Measurements from ENCODE around the gene TMEM109. TPM values are rescaled to one million over a fixed set of nuclear protein-coding genes. Genes with fewer than 3 reads are reported as not detected.

TMEM109 gene
- total and polyA plus RNA-seq, 9 of the 15 experiments (the other 6 are each of a cell fraction or from before 2014, with no cell fraction given) = 9.2 to 71.3 (median 30.5) TPM

GRCh38 chr11:60970369-60970774, 56.4 kb downstream of the TMEM109 start (continued):
- peak; percentile 79 to 91 (median 88) for TF ChIP-seq CTCF (IDR thresholded peaks at IDR 0.05 in 2 of 3, conservative IDR thresholded peaks at IDR 0.05 in 1 of 3; ENCODE audit: insufficient read depth in 2 of 3, low read depth in 1 of 3, low read length in 3 of 3)
- peak; percentile 59 for TF ChIP-seq DEAF1 (CRISPR knock-in tag; IDR thresholded peaks at IDR 0.05)
- 0 out of 4 replicates have a peak, but pooled peaks have one; percentile 32 to 38 for TF ChIP-seq MAZ (CRISPR knock-in tag; conservative IDR thresholded peaks at IDR 0.05 in 1 of 2, IDR thresholded peaks at IDR 0.05 in 1 of 2)
- peak; percentile 51; the same call in 1 of the 2 replicates for TF ChIP-seq STAG1 (CRISPR knock-in tag; IDR thresholded peaks at IDR 0.05; ENCODE audit: borderline replicate concordance)
- TF ChIP-seq ZNF561 (CRISPR knock-in tag; conservative IDR thresholded peaks at IDR 0.05) = no peak
- TF ChIP-seq GTF2F1 (IDR thresholded peaks at IDR 0.05; ENCODE audit: low read depth, low read length) = no peak
- TF ChIP-seq SMC3 (conservative IDR thresholded peaks at IDR 0.05; ENCODE audit: insufficient read depth, low read depth, low read length) = peak; percentile 79
- TF ChIP-seq RAD21 (CRISPR knock-in tag; conservative IDR thresholded peaks at IDR 0.05 in 1 of 2, IDR thresholded peaks at IDR 0.05 in 1 of 2) = peak; percentile 73 to 83
- no peak for TF ChIP-seq SOX6 (IDR thresholded peaks at IDR 0.05)
- TF ChIP-seq TSC22D4 (tag; IDR thresholded peaks at IDR 0.05) = no peak
- no peak for TF ChIP-seq HDAC8 (tag; IDR thresholded peaks at IDR 0.05)

All from K562 (cell line).